Subcutaneous adipose tissue (tissue), 4 donors: ENCODE data around the gene CYP46A1. TPM values are rescaled to one million over a fixed set of nuclear protein-coding genes. Genes with fewer than 3 reads are reported as not detected.

ENCODE experiments used
- CTCF ChIP-seq: fragments of 450-650 bp; IDR thresholded peaks from one replicate; pipeline ENCODE4 v1.5.1; 2016; ENCODE audit warnings: low read depth, mild to moderate bottlenecking, control low read depth, antibody characterized with exemption, moderate library complexity
- total RNA-seq, 4 donors: library from RNA; depleted of rRNA; stranded (reverse); fragments of >200 nt; gene quantifications; one replicate each; pipeline ENCODE4 v1.1.0, GENCODE V29; 2016

CYP46A1 gene
- total RNA-seq, 4 donors from 2014 or later: 0.82 to 2.1 (median 1.1) TPM

GRCh38 chr14:99724939-99725773 is 41.1 kb downstream of the CYP46A1 start:
- no peak for TF ChIP-seq CTCF

- no peak for TF ChIP-seq CTCF
Measured at GRCh38 chr14:99725774-99726537, 41.9 kb downstream of the CYP46A1 start.

GRCh38 chr14:99726538-99727095 is 42.5 kb downstream of the CYP46A1 start:
- TF ChIP-seq CTCF: no peak

GRCh38 chr14:99727096-99727870 is 43.2 kb downstream of the CYP46A1 start:
- no peak for TF ChIP-seq CTCF

- TF ChIP-seq CTCF: no peak
Measured at GRCh38 chr14:99728231-99728920, 44.3 kb downstream of the CYP46A1 start.

- no peak for TF ChIP-seq CTCF
Measured at GRCh38 chr14:99728981-99729451, 44.9 kb downstream of the CYP46A1 start.
